Measurements from ENCODE around the gene ZNF787. TPM values are rescaled to one million over a fixed set of nuclear protein-coding genes. Genes with fewer than 3 reads are reported as not detected.

The ZNF787 gene
- total RNA-seq, 1 donor from 2014 or later: 32.4 TPM

- no peak for TF ChIP-seq CTCF (IDR thresholded peaks at IDR 0.05)
- peaks cover 53% of the 10 kb centered on the region for H3K4me1 ChIP-seq
- no peaks in the 10 kb centered on the region for H3K9me3 ChIP-seq
- DNase-seq: peak; percentile 45
- H3K27ac ChIP-seq: peak overlapping the region; percentile 90
- ATAC-seq: no peak
- H3K4me3 ChIP-seq: peak overlapping the region; percentile 78
- H3K36me3 ChIP-seq: peaks cover 3% of the 10 kb centered on the region
- no peaks in the 10 kb centered on the region for H3K27me3 ChIP-seq (ENCODE audit: low read depth)
- intact Hi-C loops (cut with DNase I): no loop called here
Observed at GRCh38 chr19:56118666-56119581, 2.2 kb downstream of the ZNF787 start.

GRCh38 chr19:56117889-56118288 lies 3.2 kb downstream of the ZNF787 start:
- intact Hi-C loops (cut with DNase I): no loop called here
- Histone ChIP-seq H3K36me3 (peaks cover 3% of the 10 kb centered on the region), H3K27ac (no peak overlapping the region), H3K27me3 (ENCODE audit: low read depth) (no peaks in the 10 kb centered on the region), H3K4me3 (no peak overlapping the region), H3K9me3 (no peaks in the 10 kb centered on the region), H3K4me1 (peaks cover 63% of the 10 kb centered on the region)
- DNase-seq (peak; percentile 33), ATAC-seq (no peak)
- no peak for TF ChIP-seq CTCF (IDR thresholded peaks at IDR 0.05)

- Histone ChIP-seq H3K4me1 (peaks cover 68% of the 10 kb centered on the region), H3K27ac (no peak overlapping the region), H3K4me3 (no peak overlapping the region), H3K9me3 (no peaks in the 10 kb centered on the region), H3K27me3 (ENCODE audit: low read depth) (no peaks in the 10 kb centered on the region), H3K36me3 (peaks cover 3% of the 10 kb centered on the region)
- intact Hi-C loops (cut with DNase I): no loop called here
- TF ChIP-seq CTCF (IDR thresholded peaks at IDR 0.05): no peak
- ATAC-seq: no peak
- peak; percentile 51 for DNase-seq
Observed at GRCh38 chr19:56117376-56117884, 3.7 kb downstream of the ZNF787 start.

- no peak overlapping the region for H3K4me3 ChIP-seq
- peaks cover 3% of the 10 kb centered on the region for H3K36me3 ChIP-seq
- peaks cover 72% of the 10 kb centered on the region for H3K4me1 ChIP-seq
- no peak for TF ChIP-seq CTCF (IDR thresholded peaks at IDR 0.05)
- ATAC-seq (no peak), DNase-seq (peak; percentile 26)
- no peaks in the 10 kb centered on the region for H3K9me3 ChIP-seq
- no peaks in the 10 kb centered on the region for H3K27me3 ChIP-seq (ENCODE audit: low read depth)
- H3K27ac ChIP-seq: no peak overlapping the region
- intact Hi-C loops (cut with DNase I): no loop called here
Observed at GRCh38 chr19:56116606-56117005, 4.5 kb downstream of the ZNF787 start.

- no peaks in the 10 kb centered on the region for H3K9me3 ChIP-seq
- ATAC-seq: no peak
Observed at GRCh38 chr19:56115490-56115889, 5.6 kb downstream of the ZNF787 start.

More at GRCh38 chr19:56115490-56115889, 5.6 kb downstream of the ZNF787 start:
- Histone ChIP-seq H3K36me3 (peaks cover 3% of the 10 kb centered on the region), H3K4me3 (no peak overlapping the region), H3K27ac (no peak overlapping the region), H3K4me1 (peaks cover 83% of the 10 kb centered on the region), H3K27me3 (ENCODE audit: low read depth) (no peaks in the 10 kb centered on the region)
- intact Hi-C loops (cut with DNase I): no loop called here
- no peak for TF ChIP-seq CTCF (IDR thresholded peaks at IDR 0.05)
- DNase-seq: peak; percentile 30

Data from lower lobe of right lung (tissue), 2 donors.